ENCODE data around the gene SNCB. TPM values are rescaled to one million over a fixed set of nuclear protein-coding genes. Genes with fewer than 3 reads are reported as not detected.

Gene SNCB
- total RNA-seq, 2 donors from 2014 or later: 0.22 to 1.8 TPM

- Histone ChIP-seq H3K36me3 (ENCODE audit: control insufficient read depth, insufficient read depth, low read length) (no peaks in the 10 kb centered on the region), H3K27ac (ENCODE audit: low read depth, low read length) (no peak overlapping the region), H3K9ac (ENCODE audit: extremely low read depth, low read length, poor library complexity, severe bottlenecking) (no peak overlapping the region), H3K27me3 (ENCODE audit: control insufficient read depth, insufficient read depth, low read length, poor library complexity, severe bottlenecking) (peaks cover 61% of the 10 kb centered on the region), H3K9me3 (ENCODE audit: control insufficient read depth, low read length) (no peaks in the 10 kb centered on the region), H3K4me1 (ENCODE audit: control insufficient read depth, insufficient read depth, low read length) (no peaks in the 10 kb centered on the region), H3K4me3 (ENCODE audit: low read length) (peak overlapping the region; percentile 74)
- Mint-ChIP-seq H3K9me3 (no peaks in the 10 kb centered on the region), H3K27ac (no peak overlapping the region), H3K36me3 (ENCODE audit: low read depth) (no peaks in the 10 kb centered on the region), H3K4me3 (peak overlapping the region; percentile 46), H3K4me1 (peaks cover 13% of the 10 kb centered on the region), H3K27me3 (ENCODE audit: insufficient read depth) (peaks cover 84% of the 10 kb centered on the region)
- TF ChIP-seq, protein P1, sequence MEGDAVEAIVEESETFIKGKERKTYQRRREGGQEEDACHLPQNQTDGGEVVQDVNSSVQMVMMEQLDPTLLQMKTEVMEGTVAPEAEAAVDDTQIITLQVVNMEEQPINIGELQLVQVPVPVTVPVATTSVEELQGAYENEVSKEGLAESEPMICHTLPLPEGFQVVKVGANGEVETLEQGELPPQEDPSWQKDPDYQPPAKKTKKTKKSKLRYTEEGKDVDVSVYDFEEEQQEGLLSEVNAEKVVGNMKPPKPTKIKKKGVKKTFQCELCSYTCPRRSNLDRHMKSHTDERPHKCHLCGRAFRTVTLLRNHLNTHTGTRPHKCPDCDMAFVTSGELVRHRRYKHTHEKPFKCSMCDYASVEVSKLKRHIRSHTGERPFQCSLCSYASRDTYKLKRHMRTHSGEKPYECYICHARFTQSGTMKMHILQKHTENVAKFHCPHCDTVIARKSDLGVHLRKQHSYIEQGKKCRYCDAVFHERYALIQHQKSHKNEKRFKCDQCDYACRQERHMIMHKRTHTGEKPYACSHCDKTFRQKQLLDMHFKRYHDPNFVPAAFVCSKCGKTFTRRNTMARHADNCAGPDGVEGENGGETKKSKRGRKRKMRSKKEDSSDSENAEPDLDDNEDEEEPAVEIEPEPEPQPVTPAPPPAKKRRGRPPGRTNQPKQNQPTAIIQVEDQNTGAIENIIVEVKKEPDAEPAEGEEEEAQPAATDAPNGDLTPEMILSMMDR (conservative IDR thresholded peaks at IDR 0.05): no peak
- DNase-seq: peak; percentile 52
- 11 to 16% methylated on average over 20 of the region's 20 CpGs for WGBS, 2 experiments (ENCODE audit: insufficient coverage in 1 of 2, insufficient read length in 1 of 2)
Measured at GRCh38 chr5:176630681-176631222, 418 bp upstream of the SNCB start.

DNA sequence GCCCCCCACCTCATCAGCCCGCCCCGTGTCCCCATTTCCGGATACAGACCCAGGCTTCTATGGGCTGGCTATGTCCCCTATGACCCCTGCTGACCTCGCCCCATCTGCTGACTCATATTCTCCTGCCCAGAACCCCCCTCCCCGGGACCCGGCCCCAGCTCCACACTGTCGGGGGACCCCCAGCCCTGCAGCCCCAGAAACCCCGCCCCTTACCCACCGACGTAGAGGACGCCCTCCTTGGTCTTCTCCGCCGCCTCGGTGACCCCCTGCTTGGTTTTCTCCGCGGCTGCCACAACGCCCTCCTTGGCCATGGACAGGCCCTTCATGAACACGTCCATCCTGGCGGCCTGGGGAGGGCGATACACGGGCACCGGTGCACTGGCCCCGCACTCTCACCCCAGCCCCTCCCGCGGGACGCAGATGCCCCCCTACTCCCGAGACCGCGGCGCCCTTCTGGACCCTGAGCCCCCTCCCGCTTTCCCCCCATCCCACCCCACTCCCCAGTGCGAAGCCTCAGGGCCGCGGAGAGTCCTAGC lies 949 bp downstream of the SNCB start:
- DNase-seq: peak; percentile 60
- TF ChIP-seq, protein P1 (conservative IDR thresholded peaks at IDR 0.05): no peak
- H3K4me1 Mint-ChIP-seq: peaks cover 13% of the 10 kb centered on the region
- H3K9me3 ChIP-seq (ENCODE audit: control insufficient read depth, low read length): no peaks in the 10 kb centered on the region
- peaks cover 83% of the 10 kb centered on the region for H3K27me3 Mint-ChIP-seq (ENCODE audit: insufficient read depth)
- no peaks in the 10 kb centered on the region for H3K36me3 Mint-ChIP-seq (ENCODE audit: low read depth)
- H3K4me3 Mint-ChIP-seq: peak overlapping the region; percentile 46
- peaks cover 70% of the 10 kb centered on the region for H3K27me3 ChIP-seq (ENCODE audit: control insufficient read depth, insufficient read depth, low read length, poor library complexity, severe bottlenecking)
- no peaks in the 10 kb centered on the region for H3K36me3 ChIP-seq (ENCODE audit: control insufficient read depth, insufficient read depth, low read length)
- no peak overlapping the region for H3K9ac ChIP-seq (ENCODE audit: extremely low read depth, low read length, poor library complexity, severe bottlenecking)
- H3K4me3 ChIP-seq (ENCODE audit: low read length): peak overlapping the region; percentile 74
- WGBS, 2 experiments (ENCODE audit: insufficient coverage in 1 of 2, insufficient read length in 1 of 2): 9 to 18% methylated on average over 8 to 34 of the region's 34 CpGs
- no peaks in the 10 kb centered on the region for H3K4me1 ChIP-seq (ENCODE audit: control insufficient read depth, insufficient read depth, low read length)
- H3K9me3 Mint-ChIP-seq: no peaks in the 10 kb centered on the region
- no peak overlapping the region for H3K27ac ChIP-seq (ENCODE audit: low read depth, low read length)
- no peak overlapping the region for H3K27ac Mint-ChIP-seq

DNA sequence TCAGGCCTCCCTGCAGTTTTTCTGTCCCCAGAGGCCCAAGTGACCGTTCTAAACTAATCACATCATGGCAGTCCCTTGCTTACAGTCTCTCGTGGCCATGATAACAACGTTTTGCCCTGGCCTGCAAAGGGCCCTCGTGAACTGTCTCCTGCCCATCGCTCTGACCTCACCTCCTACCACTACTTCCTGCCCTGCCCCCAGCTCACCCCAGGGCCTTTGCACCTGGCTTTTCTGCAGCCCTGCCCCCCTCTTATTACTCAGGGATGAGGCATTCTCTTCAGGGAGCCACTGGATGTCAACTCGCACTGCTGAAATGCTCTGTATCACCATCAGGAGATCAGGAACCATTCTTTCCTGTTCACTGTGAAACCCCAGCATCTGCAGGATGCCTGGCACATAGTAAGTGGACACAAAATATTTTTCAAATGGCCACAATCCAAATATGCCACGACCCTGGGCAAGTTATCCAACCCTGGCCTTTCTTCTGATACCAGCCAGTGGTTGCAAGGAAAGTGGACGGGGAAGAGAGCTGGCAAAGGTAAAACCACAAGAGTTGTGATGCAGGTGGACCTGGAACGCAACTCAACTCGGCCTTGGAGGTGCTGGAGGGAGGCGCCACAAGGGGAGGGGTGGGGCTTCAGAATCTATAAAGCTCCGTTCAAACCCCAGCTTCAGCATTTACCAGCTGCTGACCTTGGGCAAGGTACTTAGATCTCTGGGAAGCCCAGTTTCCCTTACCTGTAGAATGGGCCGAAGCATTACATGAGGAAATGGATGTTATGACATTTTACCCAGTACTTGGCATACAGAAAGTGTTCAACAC lies 1.7 kb downstream of the SNCB start:
- H3K27me3 Mint-ChIP-seq (ENCODE audit: insufficient read depth): peaks cover 84% of the 10 kb centered on the region
- H3K4me1 Mint-ChIP-seq: peaks cover 6% of the 10 kb centered on the region
- no peak overlapping the region for H3K27ac Mint-ChIP-seq
- H3K36me3 Mint-ChIP-seq (ENCODE audit: low read depth): no peaks in the 10 kb centered on the region
- Histone ChIP-seq H3K9ac (ENCODE audit: extremely low read depth, low read length, poor library complexity, severe bottlenecking) (no peak overlapping the region), H3K27ac (ENCODE audit: low read depth, low read length) (no peak overlapping the region), H3K4me1 (ENCODE audit: control insufficient read depth, insufficient read depth, low read length) (no peaks in the 10 kb centered on the region), H3K4me3 (ENCODE audit: low read length) (no peak overlapping the region), H3K36me3 (ENCODE audit: control insufficient read depth, insufficient read depth, low read length) (no peaks in the 10 kb centered on the region), H3K9me3 (ENCODE audit: control insufficient read depth, low read length) (no peaks in the 10 kb centered on the region), H3K27me3 (ENCODE audit: control insufficient read depth, insufficient read depth, low read length, poor library complexity, severe bottlenecking) (peaks cover 72% of the 10 kb centered on the region)
- no peaks in the 10 kb centered on the region for H3K9me3 Mint-ChIP-seq
- H3K4me3 Mint-ChIP-seq: peak overlapping the region; percentile 46
- DNase-seq: no peak
- TF ChIP-seq, protein P1 (conservative IDR thresholded peaks at IDR 0.05): no peak
- 63 to 65% methylated on average over 11 to 13 of the region's 13 CpGs for WGBS, 2 experiments (ENCODE audit: insufficient coverage in 1 of 2, insufficient read length in 1 of 2)
